Glutamatergic neuron (in vitro differentiated cells): ENCODE measurements around the gene PLEKHA5. TPM values are rescaled to one million over a fixed set of nuclear protein-coding genes. Genes with fewer than 3 reads are reported as not detected.

Experiments used
- DNase-seq: peaks from one replicate; pipeline ENCODE4 v3.0.0; 2022
- H3K27ac Mint-ChIP-seq: one replicate; pipeline ENCODE4 v1.8.0; 2020; ENCODE audit warnings: mild to moderate bottlenecking, mixed read lengths, inconsistent platforms; ENCODE audit not compliant: unreplicated experiment
- H3K27me3 Mint-ChIP-seq: one replicate; pipeline ENCODE4 v1.8.0; 2020; ENCODE audit warnings: mild to moderate bottlenecking, moderate library complexity, mixed read lengths, inconsistent platforms; ENCODE audit not compliant: unreplicated experiment
- H3K36me3 Mint-ChIP-seq: one replicate; pipeline ENCODE4 v1.8.0; 2020; ENCODE audit warnings: mild to moderate bottlenecking, mixed read lengths, inconsistent platforms; ENCODE audit not compliant: unreplicated experiment
- H3K4me1 Mint-ChIP-seq: one replicate; pipeline ENCODE4 v1.8.0; 2020; ENCODE audit warnings: mild to moderate bottlenecking, low read depth, mixed read lengths, inconsistent platforms; ENCODE audit not compliant: unreplicated experiment
- H3K4me3 Mint-ChIP-seq: one replicate; pipeline ENCODE4 v1.8.0; 2020; ENCODE audit warnings: mild to moderate bottlenecking, mixed read lengths, inconsistent platforms; ENCODE audit not compliant: unreplicated experiment
- H3K9me3 Mint-ChIP-seq: one replicate; pipeline ENCODE4 v1.8.0; 2020; ENCODE audit warnings: mild to moderate bottlenecking, moderate library complexity, mixed read lengths, inconsistent platforms; ENCODE audit not compliant: unreplicated experiment
- total RNA-seq: library from RNA; stranded (reverse); fragmentation: NEBNext Ultra II Directional; extraction: Animal tissue kit (Norgen Biotek cat#: 25700); gene quantifications from one replicate; pipeline ENCODE4 v1.2.1, GENCODE V29; 2021; ENCODE audit not compliant: unreplicated experiment
- TF ChIP-seq, protein P1 (sequence below): fragments of 200-600 bp; sonication (generic); IDR thresholded peaks from one replicate; pipeline ENCODE4 v1.5.0; 2021; ENCODE audit not compliant: partially characterized antibody, unreplicated experiment

PLEKHA5 gene
- total RNA-seq, 1 donor from 2014 or later: 314 TPM

DNA sequence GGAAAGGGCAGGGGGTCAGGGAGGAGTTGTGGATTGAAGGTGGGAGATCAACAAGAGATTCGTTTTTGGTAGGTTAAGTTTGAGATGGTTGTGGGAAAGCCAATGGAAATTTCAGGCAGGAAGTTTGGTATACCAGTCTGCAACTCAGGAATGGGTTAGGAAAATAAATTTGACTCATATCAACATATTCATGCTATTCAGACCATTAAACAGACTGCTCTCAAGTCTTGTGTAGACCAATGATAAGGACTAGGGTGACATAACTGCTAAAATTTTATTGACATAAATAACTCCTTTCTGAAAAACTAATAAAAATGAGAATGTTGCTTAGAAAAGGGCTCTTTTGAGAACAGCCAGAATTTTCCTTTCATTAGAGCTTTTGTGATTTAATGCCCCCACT is 60.0 kb downstream of the PLEKHA5 start:
- peak overlapping the region; percentile 34 for H3K27ac Mint-ChIP-seq
- no peak overlapping the region for H3K4me3 Mint-ChIP-seq
- H3K9me3 Mint-ChIP-seq: peaks cover 14% of the 10 kb centered on the region
- DNase-seq: no peak
- peaks cover 10% of the 10 kb centered on the region for H3K27me3 Mint-ChIP-seq
- H3K4me1 Mint-ChIP-seq: peaks cover 52% of the 10 kb centered on the region
- TF ChIP-seq, protein P1, sequence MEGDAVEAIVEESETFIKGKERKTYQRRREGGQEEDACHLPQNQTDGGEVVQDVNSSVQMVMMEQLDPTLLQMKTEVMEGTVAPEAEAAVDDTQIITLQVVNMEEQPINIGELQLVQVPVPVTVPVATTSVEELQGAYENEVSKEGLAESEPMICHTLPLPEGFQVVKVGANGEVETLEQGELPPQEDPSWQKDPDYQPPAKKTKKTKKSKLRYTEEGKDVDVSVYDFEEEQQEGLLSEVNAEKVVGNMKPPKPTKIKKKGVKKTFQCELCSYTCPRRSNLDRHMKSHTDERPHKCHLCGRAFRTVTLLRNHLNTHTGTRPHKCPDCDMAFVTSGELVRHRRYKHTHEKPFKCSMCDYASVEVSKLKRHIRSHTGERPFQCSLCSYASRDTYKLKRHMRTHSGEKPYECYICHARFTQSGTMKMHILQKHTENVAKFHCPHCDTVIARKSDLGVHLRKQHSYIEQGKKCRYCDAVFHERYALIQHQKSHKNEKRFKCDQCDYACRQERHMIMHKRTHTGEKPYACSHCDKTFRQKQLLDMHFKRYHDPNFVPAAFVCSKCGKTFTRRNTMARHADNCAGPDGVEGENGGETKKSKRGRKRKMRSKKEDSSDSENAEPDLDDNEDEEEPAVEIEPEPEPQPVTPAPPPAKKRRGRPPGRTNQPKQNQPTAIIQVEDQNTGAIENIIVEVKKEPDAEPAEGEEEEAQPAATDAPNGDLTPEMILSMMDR: no peak
- H3K36me3 Mint-ChIP-seq: no peaks in the 10 kb centered on the region

DNA sequence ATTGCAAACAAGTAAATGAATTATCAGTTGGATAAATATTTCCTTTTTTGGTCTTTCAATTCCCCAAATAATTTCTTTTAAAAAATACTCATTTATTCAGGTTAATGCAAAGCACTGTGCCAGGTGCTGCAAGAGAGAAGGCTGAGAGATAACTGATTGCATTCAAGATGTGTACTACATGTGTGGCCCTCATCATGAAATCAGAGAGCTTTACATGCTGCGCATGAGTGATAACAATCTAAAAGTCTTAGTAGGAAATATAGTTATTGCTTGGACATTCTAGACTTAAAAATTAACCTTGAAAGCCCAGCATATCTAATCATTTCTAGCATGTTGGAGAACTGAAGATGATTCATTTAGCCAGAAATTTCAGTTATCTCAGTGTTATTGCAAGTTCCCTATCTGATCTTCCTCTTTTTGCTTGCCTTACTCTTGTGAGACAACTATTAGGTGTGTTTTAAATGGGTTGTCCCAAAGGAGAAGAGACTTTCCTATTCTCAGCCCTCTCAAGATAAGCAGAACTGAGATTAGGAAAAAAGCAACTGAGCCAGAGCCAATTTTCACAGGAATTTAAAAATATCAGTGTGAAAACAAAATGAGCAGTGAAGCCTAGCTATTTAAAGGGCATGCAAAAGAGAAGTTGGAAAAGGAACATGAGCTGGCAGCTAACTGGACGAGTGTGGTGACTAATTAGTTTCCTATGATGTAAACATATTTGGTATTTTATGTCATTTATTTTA is 60.9 kb downstream of the PLEKHA5 start:
- Mint-ChIP-seq H3K27ac (no peak overlapping the region), H3K36me3 (no peaks in the 10 kb centered on the region), H3K27me3 (peaks cover 7% of the 10 kb centered on the region), H3K4me1 (peaks cover 47% of the 10 kb centered on the region), H3K9me3 (peaks cover 14% of the 10 kb centered on the region), H3K4me3 (no peak overlapping the region)
- TF ChIP-seq, protein P1: no peak
- no peak for DNase-seq

DNA sequence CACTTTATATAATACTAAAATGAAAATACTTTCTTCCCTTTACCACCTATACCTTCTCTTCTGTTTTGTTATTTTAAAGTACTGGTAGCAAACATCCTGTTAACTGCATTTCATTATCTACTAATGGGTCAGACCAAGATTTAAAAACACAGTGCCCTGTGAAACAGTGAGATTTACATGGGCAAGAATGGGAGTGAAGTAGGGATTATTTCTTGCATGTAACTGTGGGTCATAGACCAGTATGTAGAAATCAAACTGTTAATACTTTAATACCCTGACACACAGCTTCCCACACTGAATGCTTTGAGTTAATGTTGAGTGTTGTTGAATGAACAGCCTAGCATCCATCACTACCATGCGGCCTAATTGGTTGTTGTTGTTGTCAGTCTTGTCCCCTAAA is 61.6 kb downstream of the PLEKHA5 start:
- H3K27ac Mint-ChIP-seq: peak overlapping the region; percentile 52
- peaks cover 40% of the 10 kb centered on the region for H3K4me1 Mint-ChIP-seq
- no peak for DNase-seq
- H3K27me3 Mint-ChIP-seq: peaks cover 10% of the 10 kb centered on the region
- TF ChIP-seq, protein P1: no peak
- no peak overlapping the region for H3K4me3 Mint-ChIP-seq
- H3K9me3 Mint-ChIP-seq: peaks cover 17% of the 10 kb centered on the region
- no peaks in the 10 kb centered on the region for H3K36me3 Mint-ChIP-seq

DNA sequence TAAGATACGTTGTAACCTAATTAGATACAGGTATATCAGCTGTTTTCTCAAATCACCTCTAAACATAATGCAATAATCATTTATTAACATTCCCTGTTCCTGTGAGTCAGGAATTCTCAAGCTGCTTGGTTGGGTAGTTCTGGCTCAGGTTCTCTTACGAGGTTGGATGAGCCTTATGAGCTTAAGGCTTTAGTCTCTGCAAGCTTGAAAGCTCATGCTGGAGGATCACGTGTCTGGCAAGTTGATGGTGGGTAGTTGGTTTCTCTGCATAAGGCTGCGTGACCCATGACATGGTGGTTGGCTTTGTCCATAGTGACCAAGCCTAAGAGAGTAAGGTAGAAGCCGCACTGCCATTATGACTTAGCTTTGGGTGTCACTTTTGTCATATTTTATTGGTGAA is 62.0 kb downstream of the PLEKHA5 start:
- Mint-ChIP-seq H3K27me3 (peaks cover 10% of the 10 kb centered on the region), H3K36me3 (no peaks in the 10 kb centered on the region), H3K4me1 (peaks cover 36% of the 10 kb centered on the region), H3K9me3 (peaks cover 17% of the 10 kb centered on the region), H3K4me3 (peak overlapping the region; percentile 42), H3K27ac (peak overlapping the region; percentile 52)
- TF ChIP-seq, protein P1: no peak
- no peak for DNase-seq

DNA sequence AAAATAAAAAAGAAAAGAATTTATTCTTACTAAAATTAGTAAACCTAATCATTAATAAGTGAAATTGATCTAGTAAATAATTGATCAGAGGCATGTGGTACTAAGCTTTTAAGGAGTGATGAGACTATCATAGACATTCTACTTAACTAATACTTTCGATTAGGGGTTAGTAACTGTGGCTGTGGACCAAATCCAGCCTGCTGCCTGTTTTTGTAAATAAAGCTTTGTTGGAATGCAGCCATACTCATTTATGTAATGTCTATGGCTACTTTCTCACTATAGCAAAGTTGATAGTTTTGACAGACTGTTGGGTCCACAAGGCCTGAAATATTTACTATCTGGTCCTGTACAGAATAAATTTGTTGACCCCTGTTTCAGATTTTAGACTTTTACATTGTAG is 63.2 kb downstream of the PLEKHA5 start:
- TF ChIP-seq, protein P1: no peak
- H3K27ac Mint-ChIP-seq: no peak overlapping the region
- H3K36me3 Mint-ChIP-seq: no peaks in the 10 kb centered on the region
- H3K9me3 Mint-ChIP-seq: peaks cover 17% of the 10 kb centered on the region
- DNase-seq: no peak
- H3K4me3 Mint-ChIP-seq: peak overlapping the region; percentile 14
- H3K4me1 Mint-ChIP-seq: peaks cover 26% of the 10 kb centered on the region
- peaks cover 10% of the 10 kb centered on the region for H3K27me3 Mint-ChIP-seq
